ENCODE results near the gene NCS1. TPM values are rescaled to one million over a fixed set of nuclear protein-coding genes. Genes with fewer than 3 reads are reported as not detected.
A peak's percentile ranks its signal among the peaks of the same experiment; 100 is the strongest.

NCS1 gene
- total and polyA plus RNA-seq, 2 of the 8 experiments (the other 6 are each of a cell fraction or from before 2014, with no cell fraction given) = 34.7 to 47.6 TPM

- no peak overlapping the region for H3K27ac ChIP-seq (ENCODE audit: low read depth, low read length)
These were observed 48.1 kb downstream of the NCS1 start for GRCh38 chr9:130220352-130220751.

More at GRCh38 chr9:130220352-130220751, 48.1 kb downstream of the NCS1 start:
- H2BK5ac ChIP-seq (ENCODE audit: low read depth, low read length) = no peak overlapping the region
- ChIA-PET CTCF (ENCODE audit: partially characterized antibody) (interaction anchor here (0.6 to 2.6 kb wide), 16 partner anchors 10 to 112 kb away, joined by 3 to 10 read pairs (median 4); no protein-coding TSS in a partner anchor), POLR2A (ENCODE audit: partially characterized antibody) (interaction anchor here (0.9 kb wide), 1 partner anchor 46 kb away, joined by 3 read pairs; no protein-coding TSS in a partner anchor)
- no peak overlapping the region for H2BK20ac ChIP-seq (ENCODE audit: low read length)
- H4K8ac ChIP-seq (ENCODE audit: extremely low read depth, insufficient read depth, low read length) = no peak overlapping the region
- no peak overlapping the region for H2AFZ ChIP-seq (ENCODE audit: low read length)
- H3K79me2 ChIP-seq (ENCODE audit: control insufficient read depth in 1 of 2, insufficient read depth in 2 of 2, low read length in 2 of 2) = no peaks in the 10 kb centered on the region
- peaks cover 5% of the 10 kb centered on the region for H3K79me1 ChIP-seq (ENCODE audit: low read depth, low read length)
- H4K91ac ChIP-seq (replicated peaks; ENCODE audit: insufficient read length, low read length) = no peak overlapping the region
- H3K23ac ChIP-seq (ENCODE audit: insufficient read length) = no peak overlapping the region
- H3K9me3 ChIP-seq (ENCODE audit: insufficient read depth in 2 of 2, low read depth in 1 of 2, low read length in 1 of 2) = no peaks in the 10 kb centered on the region
- no peak overlapping the region for H2BK12ac ChIP-seq (ENCODE audit: low read depth, low read length)
- WGBS, 2 experiments (ENCODE audit: extremely low coverage in 1 of 2, insufficient coverage in 1 of 2, insufficient read length in 1 of 2, insufficient replicate concordance in 2 of 2, low coverage in 1 of 2, low lambda C conversion rate in 2 of 2, missing lambda C conversion rate in 1 of 2) = 67% methylated on average over 9 of the region's 9 CpGs; no CpG with 5 or more reads in 1 of the 2 experiments
- no peak overlapping the region for H3K4ac ChIP-seq (replicated peaks; ENCODE audit: insufficient read length, low read depth, low read length)
- no peak overlapping the region for H3K14ac ChIP-seq (ENCODE audit: insufficient read length)
- peaks cover 0 to 4% of the 10 kb centered on the region in 2 experiments for H4K20me1 ChIP-seq (replicated peaks in 1 of 2; ENCODE audit: control insufficient read depth in 1 of 2, insufficient read depth in 2 of 2, low read length in 2 of 2)
- H3K36me3 ChIP-seq (ENCODE audit: control insufficient read depth in 2 of 4, insufficient read depth in 4 of 4, low read length in 3 of 4) = peaks cover 0 to 7% (median 2%) of the 10 kb centered on the region in 4 experiments; a peak in 4 of 8 replicates
- H3K4me1 ChIP-seq (replicated peaks in 1 of 4; ENCODE audit: control insufficient read depth in 3 of 4, insufficient read depth in 4 of 4, low read length in 3 of 4) = peaks cover 0 to 7% (median 0%) of the 10 kb centered on the region in 4 experiments; a peak in 5 of 7 replicates
- H3K18ac ChIP-seq (ENCODE audit: extremely low read depth, low read length) = no peak overlapping the region
- no peaks in the 10 kb centered on the region for H3K23me2 ChIP-seq (ENCODE audit: low read depth, low read length)
- TF ChIP-seq PHF8 (conservative IDR thresholded peaks at IDR 0.05; ENCODE audit: low read depth, low read length) (no peak), EZH2 (IDR thresholded peaks at IDR 0.05; ENCODE audit: low read depth, low read length, severe bottlenecking) (no peak), CEBPB (IDR thresholded peaks at IDR 0.05; ENCODE audit: low read depth, low read length) (no peak), CTCF (IDR thresholded peaks at IDR 0.05; ENCODE audit: control extremely low read depth in 1 of 3, insufficient read depth in 1 of 3, low read depth in 1 of 3, low read length in 3 of 3) (peak in 2 of 3 experiments; percentile 10 to 29; a peak in 2 of 4 replicates), CBX5 (IDR thresholded peaks at IDR 0.05; ENCODE audit: low read depth, low read length) (no peak), RFX5 (IDR thresholded peaks at IDR 0.05; ENCODE audit: borderline replicate concordance, low read depth, low read length) (no peak), CBX8 (IDR thresholded peaks at IDR 0.05; ENCODE audit: borderline replicate concordance, low read depth, low read length) (no peak), RAD21 (IDR thresholded peaks at IDR 0.05 in 1 of 2, conservative IDR thresholded peaks at IDR 0.05 in 1 of 2; ENCODE audit: low read depth in 2 of 2, low read length in 2 of 2) (peak; percentile 14 to 22; a peak in 2 of 4 replicates)
- no peak overlapping the region for H2BK15ac ChIP-seq (ENCODE audit: low read length)
- no peak overlapping the region for H4K5ac ChIP-seq (ENCODE audit: insufficient read length, low read depth, low read length)
- no peak overlapping the region for H2AK5ac ChIP-seq (ENCODE audit: low read depth, low read length)
- H3K4me3 ChIP-seq (ENCODE audit: extremely low read depth in 1 of 4, insufficient read depth in 2 of 4, low read depth in 3 of 4, low read length in 4 of 4) = no peak overlapping the region
- no peak overlapping the region for H2BK120ac ChIP-seq (replicated peaks; ENCODE audit: low read depth, low read length)
- no peak overlapping the region for H3K56ac ChIP-seq (replicated peaks; ENCODE audit: insufficient read length, low read depth, low read length)
- H3K4me2 ChIP-seq (ENCODE audit: insufficient read depth in 1 of 2, low read depth in 2 of 2, low read length in 2 of 2) = no peak overlapping the region
- FAIRE-seq = no peak
- no peak for DNase-seq (ENCODE audit: low read depth in 1 of 2, low spot score in 2 of 2)
- no peak overlapping the region for H3K9ac ChIP-seq (replicated peaks in 1 of 4; ENCODE audit: extremely low read depth in 1 of 4, low read depth in 3 of 4, low read length in 3 of 4)
- H3K27me3 ChIP-seq (replicated peaks in 1 of 4; ENCODE audit: control insufficient read depth in 3 of 4, extremely low read depth in 1 of 4, insufficient read depth in 3 of 4, low read length in 3 of 4) = no peaks in the 10 kb centered on the region

Measured in H1 (cell line).